Measurements from ENCODE around the gene CYB5D1.

CYB5D1 gene

DNA sequence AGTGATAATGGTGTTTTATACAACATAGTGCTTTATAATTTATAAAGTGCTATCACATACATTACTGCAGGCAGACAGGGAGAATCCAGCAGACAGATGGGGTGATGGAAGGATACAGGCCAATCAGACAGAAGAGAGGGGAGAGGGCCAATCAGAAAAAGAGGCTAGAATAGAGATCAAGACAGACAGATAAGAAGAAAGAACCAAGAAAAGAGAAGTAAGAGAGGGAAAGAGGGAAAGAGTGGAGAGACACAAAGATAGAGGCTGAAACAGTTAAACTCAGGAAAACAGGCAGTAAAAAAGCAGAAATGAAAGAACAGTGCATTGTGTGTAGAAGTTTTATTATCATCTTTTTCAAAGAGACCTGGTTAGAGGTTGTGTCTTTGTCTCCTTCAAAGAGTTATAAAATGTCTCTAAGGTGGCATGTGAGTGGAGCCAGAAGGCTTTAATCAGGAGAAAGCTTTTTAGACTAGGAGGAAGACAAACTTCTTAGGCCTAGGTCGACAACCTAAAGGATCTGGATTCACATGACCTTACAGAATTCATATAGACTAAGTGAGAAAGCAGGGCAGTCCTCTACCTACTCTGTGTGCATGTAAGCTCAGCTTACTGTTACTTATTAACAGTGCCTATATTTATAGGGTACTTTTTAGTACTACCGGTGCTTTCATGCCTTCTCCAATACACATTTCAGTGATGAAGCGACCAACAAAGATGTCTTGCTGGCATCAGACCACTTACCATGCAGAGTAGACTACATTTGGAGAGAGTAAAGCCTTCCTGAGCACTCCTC, 22.5 kb downstream of the CYB5D1 start:
- Histone ChIP-seq H3K4me3 (no peak overlapping the region), H3K27ac (no peak overlapping the region)
- DNase-seq (ENCODE audit: low spot score), result peak; percentile 9
- TF ChIP-seq, protein P1, sequence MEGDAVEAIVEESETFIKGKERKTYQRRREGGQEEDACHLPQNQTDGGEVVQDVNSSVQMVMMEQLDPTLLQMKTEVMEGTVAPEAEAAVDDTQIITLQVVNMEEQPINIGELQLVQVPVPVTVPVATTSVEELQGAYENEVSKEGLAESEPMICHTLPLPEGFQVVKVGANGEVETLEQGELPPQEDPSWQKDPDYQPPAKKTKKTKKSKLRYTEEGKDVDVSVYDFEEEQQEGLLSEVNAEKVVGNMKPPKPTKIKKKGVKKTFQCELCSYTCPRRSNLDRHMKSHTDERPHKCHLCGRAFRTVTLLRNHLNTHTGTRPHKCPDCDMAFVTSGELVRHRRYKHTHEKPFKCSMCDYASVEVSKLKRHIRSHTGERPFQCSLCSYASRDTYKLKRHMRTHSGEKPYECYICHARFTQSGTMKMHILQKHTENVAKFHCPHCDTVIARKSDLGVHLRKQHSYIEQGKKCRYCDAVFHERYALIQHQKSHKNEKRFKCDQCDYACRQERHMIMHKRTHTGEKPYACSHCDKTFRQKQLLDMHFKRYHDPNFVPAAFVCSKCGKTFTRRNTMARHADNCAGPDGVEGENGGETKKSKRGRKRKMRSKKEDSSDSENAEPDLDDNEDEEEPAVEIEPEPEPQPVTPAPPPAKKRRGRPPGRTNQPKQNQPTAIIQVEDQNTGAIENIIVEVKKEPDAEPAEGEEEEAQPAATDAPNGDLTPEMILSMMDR (IDR thresholded peaks at IDR 0.05), result no peak

DNA sequence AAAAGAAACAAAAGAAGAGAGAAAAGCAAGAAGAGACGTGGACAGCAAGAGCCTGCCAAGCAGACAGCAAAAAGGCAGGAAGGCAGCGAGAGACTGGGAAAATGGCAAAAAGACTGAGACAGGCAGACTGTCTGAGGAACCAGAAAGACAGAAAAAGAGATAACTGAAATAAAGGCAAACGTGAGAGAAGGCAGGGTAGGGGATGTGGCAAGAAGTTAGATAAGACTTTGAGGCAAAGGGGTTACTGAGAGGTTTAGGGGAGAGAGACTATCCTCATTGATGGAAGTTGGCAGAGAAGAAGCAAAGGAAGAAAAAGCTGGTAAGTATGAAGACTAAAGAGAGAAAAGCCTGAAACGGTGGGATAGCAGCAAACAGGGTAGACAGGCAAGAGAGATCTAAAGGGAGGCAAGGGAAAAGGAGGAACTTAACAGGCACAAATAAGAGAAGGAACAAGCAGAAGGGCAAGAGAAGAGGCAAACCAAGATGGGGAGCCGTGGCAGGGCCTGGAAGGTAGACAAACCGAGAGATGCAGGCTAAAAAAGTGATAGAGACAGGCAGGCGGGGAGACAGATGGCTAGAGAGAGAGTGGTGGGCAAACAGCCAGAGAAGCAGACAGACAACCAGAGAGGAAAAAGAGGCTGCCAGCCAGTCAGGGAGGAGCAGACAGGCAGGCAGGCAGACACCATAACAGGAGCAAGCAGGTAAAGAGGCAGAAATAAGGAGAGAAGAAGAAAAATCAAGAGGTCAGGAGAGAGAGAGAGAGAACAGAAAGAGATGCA, 23.7 kb downstream of the CYB5D1 start:
- TF ChIP-seq, protein P1 (IDR thresholded peaks at IDR 0.05), result no peak
- Histone ChIP-seq H3K27ac (no peak overlapping the region), H3K4me3 (no peak overlapping the region)
- peak; percentile 50 for DNase-seq (ENCODE audit: low spot score)

DNA sequence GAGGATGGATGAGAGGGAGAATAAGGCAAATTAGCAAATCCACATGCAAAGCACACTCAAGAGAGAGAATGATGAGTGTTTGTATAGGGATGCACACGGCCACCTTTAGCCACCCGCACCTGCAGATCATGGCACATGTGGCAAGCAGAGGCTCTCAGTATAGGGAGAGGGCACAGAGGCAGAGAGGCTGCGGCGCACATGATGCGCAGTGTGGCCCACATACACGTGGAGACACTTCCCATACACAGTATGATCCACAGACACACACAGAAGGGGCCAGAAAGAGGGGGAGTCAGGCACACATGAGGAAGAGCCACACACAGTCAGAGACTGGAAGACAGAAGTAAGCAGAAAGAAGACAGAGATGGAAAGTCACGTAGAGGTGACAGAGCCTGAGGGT, 24.3 kb downstream of the CYB5D1 start:
- DNase-seq (ENCODE audit: low spot score), result peak; percentile 46
- peak overlapping the region in 1 of 2 donors; percentile 6 for H3K27ac ChIP-seq
- no peak overlapping the region for H3K4me3 ChIP-seq
- TF ChIP-seq, protein P1 (IDR thresholded peaks at IDR 0.05), result no peak

DNA sequence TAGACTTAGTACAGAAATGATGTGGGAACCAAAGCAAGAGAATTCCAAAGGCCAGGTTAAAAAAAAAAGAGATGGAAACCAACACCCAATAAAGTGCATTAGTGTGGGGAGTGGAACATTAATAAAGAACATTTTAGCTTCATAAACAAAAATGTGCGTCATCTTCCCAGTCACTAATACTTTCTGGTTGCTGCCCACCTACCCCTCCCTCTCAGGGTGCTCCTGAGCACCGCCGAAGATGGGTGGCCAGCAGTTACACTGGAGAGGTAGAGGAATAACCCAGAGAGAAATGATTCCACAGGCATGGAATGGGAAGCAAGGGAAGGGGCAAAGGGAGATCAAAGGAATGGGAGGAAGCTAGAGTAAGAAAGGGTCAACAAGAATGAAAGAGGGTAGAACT, 24.8 kb downstream of the CYB5D1 start:
- TF ChIP-seq, protein P1 (IDR thresholded peaks at IDR 0.05), result no peak
- Histone ChIP-seq H3K27ac (peak overlapping the region in 1 of 2 donors; percentile 21), H3K4me3 (no peak overlapping the region)
- peak; percentile 28 for DNase-seq (ENCODE audit: low spot score)

- Histone ChIP-seq H3K27ac (peak overlapping the region; percentile 27 to 86), H3K4me3 (peak overlapping the region; percentile 88)
- TF ChIP-seq, protein P1 (IDR thresholded peaks at IDR 0.05), result no peak
- DNase-seq (ENCODE audit: low spot score), result peak; percentile 49
These were observed 26.1 kb downstream of the CYB5D1 start for GRCh38 chr17:7883781-7884386.

- H3K4me3 ChIP-seq, result peak overlapping the region; percentile 88
- DNase-seq (ENCODE audit: low spot score), result peak; percentile 66
These were observed 27.0 kb downstream of the CYB5D1 start for GRCh38 chr17:7884581-7885366.

More at GRCh38 chr17:7884581-7885366, 27.0 kb downstream of the CYB5D1 start:
- TF ChIP-seq, protein P1 (IDR thresholded peaks at IDR 0.05), result no peak
- H3K27ac ChIP-seq, result peak overlapping the region; percentile 78 to 86
